Smooth muscle cell (in vitro differentiated cells): Measurements from ENCODE around the gene DROSHA. TPM values are rescaled to one million over a fixed set of nuclear protein-coding genes. Genes with fewer than 3 reads are reported as not detected.
"Not testable (repeated sequence)": the region's sequence is repeated elsewhere in the genome, so short reads cannot be mapped to it uniquely, and the experiment has no call there.

Experiments used
- DNase-seq: peaks from one replicate; lab custom pipeline; 2025; ENCODE audit not compliant: unreplicated experiment; lab: John Stamatoyannopoulos, UW
- H2AFZ ChIP-seq: fragments of 200-600 bp; sonication (generic); 2 replicates; pipeline ENCODE4 v1.6.0; 2016; ENCODE audit warnings: antibody characterized with exemption, low read depth, mild to moderate bottlenecking
- H3F3A ChIP-seq: fragments of 200-600 bp; sonication (generic); 2 replicates; pipeline ENCODE4 v1.6.0; 2017; ENCODE audit warnings: antibody characterized with exemption, low read depth
- H3K27ac ChIP-seq: fragments of 200-600 bp; sonication (generic); 2 replicates; pipeline ENCODE4 v1.5.1; 2016; ENCODE audit warnings: low read depth, mild to moderate bottlenecking
- H3K27me3 ChIP-seq: fragments of 200-600 bp; sonication (generic); 2 replicates; pipeline ENCODE4 v1.6.1; 2016; ENCODE audit warnings: low read depth, mild to moderate bottlenecking
- H3K36me3 ChIP-seq: fragments of 200-600 bp; sonication (generic); 2 replicates; pipeline ENCODE4 v1.5.1; 2016; ENCODE audit warnings: low read depth
- H3K4me1 ChIP-seq: fragments of 200-600 bp; sonication (generic); 2 replicates; pipeline ENCODE4 v1.5.1; 2016; ENCODE audit warnings: low read depth
- H3K4me2 ChIP-seq: fragments of 200-600 bp; sonication (generic); 2 replicates; pipeline ENCODE4 v1.6.0; 2016; ENCODE audit warnings: mild to moderate bottlenecking
- H3K4me3 ChIP-seq: fragments of 200-600 bp; sonication (generic); 2 replicates; pipeline ENCODE4 v1.5.1; 2016; ENCODE audit warnings: mild to moderate bottlenecking
- H3K79me2 ChIP-seq: fragments of 200-600 bp; sonication (generic); 2 replicates; pipeline ENCODE4 v1.6.0; 2016; ENCODE audit warnings: low read depth, mild to moderate bottlenecking
- H3K9ac ChIP-seq: fragments of 200-600 bp; sonication (generic); 2 replicates; pipeline ENCODE4 v1.6.0; 2016; ENCODE audit warnings: low read depth
- H3K9me3 ChIP-seq: fragments of 200-600 bp; sonication (generic); replicated peaks from 2 replicates; pipeline ENCODE4 v1.5.1; 2016; ENCODE audit warnings: low read depth
- H4K20me1 ChIP-seq: fragments of 200-600 bp; sonication (generic); 2 replicates; pipeline ENCODE4 v1.6.0; 2016; ENCODE audit warnings: low read depth
- CTCF ChIP-seq: fragments of 200-600 bp; sonication (generic); IDR thresholded peaks from 2 replicates; pipeline ENCODE4 v1.5.1; 2017; ENCODE audit warnings: borderline replicate concordance, mild to moderate bottlenecking, antibody characterized with exemption; ENCODE audit not compliant: insufficient read depth, poor library complexity, severe bottlenecking
- whole genome bisulfite sequencing: methylation state at CpG from one replicate; pipeline ENCODE4 v1.1.7; 2016; ENCODE audit warnings: low lambda C conversion rate; 5-methylcytosine and 5-hydroxymethylcytosine counted together
- polyA plus RNA-seq: library from polyadenylated mRNA; unstranded; fragments of >200 nt; fragmentation: Nextera tagmentation; extraction: Ambion mirVana; gene quantifications from 2 replicates; pipeline ENCODE4 v1.2.1, GENCODE V29; 2016
- total RNA-seq: library from RNA; depleted of rRNA; stranded (reverse); fragments of >200 nt; gene quantifications from 2 replicates; pipeline ENCODE4 v1.2.3, GENCODE V29; 2014

DROSHA gene
- total and polyA plus RNA-seq, 2 experiments from 2014 or later = 35.3 to 50.5 TPM

- Histone ChIP-seq H3K9ac (no peak overlapping the region), H3K27ac (no peak overlapping the region), H3K79me2 (no peaks in the 10 kb centered on the region), H3K4me2 (no peak overlapping the region), H3K9me3 (no peaks in the 10 kb centered on the region), H3K36me3 (no peaks in the 10 kb centered on the region), H2AFZ (no peak overlapping the region), H3F3A (no peaks in the 10 kb centered on the region), H3K27me3 (no peaks in the 10 kb centered on the region), H3K4me1 (no peaks in the 10 kb centered on the region), H3K4me3 (no peak overlapping the region), H4K20me1 (no peaks in the 10 kb centered on the region)
- DNase-seq = no peak
- TF ChIP-seq CTCF = no peak
- WGBS = 80% methylated on average over 3 of the region's 3 CpGs
These were observed 168.8 kb downstream of the DROSHA start for GRCh38 chr5:31362931-31363568.

GRCh38 chr5:31362529-31362900 lies 169.4 kb downstream of the DROSHA start:
- Histone ChIP-seq H3K36me3 (no peaks in the 10 kb centered on the region), H3K9me3 (no peaks in the 10 kb centered on the region), H3K4me2 (no peak overlapping the region), H3K9ac (no peak overlapping the region), H3K27ac (no peak overlapping the region), H3K4me1 (no peaks in the 10 kb centered on the region), H3K27me3 (no peaks in the 10 kb centered on the region), H3F3A (no peaks in the 10 kb centered on the region), H3K79me2 (no peaks in the 10 kb centered on the region), H3K4me3 (no peak overlapping the region), H4K20me1 (no peaks in the 10 kb centered on the region), H2AFZ (no peak overlapping the region)
- TF ChIP-seq CTCF = no peak
- DNase-seq = no peak
- WGBS = 86% methylated on average over 1 of the region's 1 CpG

GRCh38 chr5:31361704-31362528 lies 170.0 kb downstream of the DROSHA start:
- not testable (repeated sequence) for H3F3A ChIP-seq, H3K4me3 ChIP-seq, H3K4me2 ChIP-seq, H2AFZ ChIP-seq, H3K79me2 ChIP-seq, H3K27ac ChIP-seq, DNase-seq, H3K27me3 ChIP-seq, H3K9me3 ChIP-seq, H3K36me3 ChIP-seq, H3K9ac ChIP-seq, H4K20me1 ChIP-seq, H3K4me1 ChIP-seq
- 86% methylated on average over 6 of the region's 6 CpGs for WGBS

- H3K4me1 ChIP-seq = no peaks in the 10 kb centered on the region
- WGBS = 38% methylated on average over 1 of the region's 1 CpG
These were observed 170.7 kb downstream of the DROSHA start for GRCh38 chr5:31361234-31361633.

More at GRCh38 chr5:31361234-31361633, 170.7 kb downstream of the DROSHA start:
- Histone ChIP-seq H4K20me1 (no peaks in the 10 kb centered on the region), H3K27me3 (no peaks in the 10 kb centered on the region), H3K27ac (no peak overlapping the region), H3K4me3 (no peak overlapping the region), H3K9me3 (no peaks in the 10 kb centered on the region), H3K9ac (no peak overlapping the region), H3F3A (no peaks in the 10 kb centered on the region), H2AFZ (no peak overlapping the region), H3K4me2 (no peak overlapping the region), H3K36me3 (no peaks in the 10 kb centered on the region), H3K79me2 (no peaks in the 10 kb centered on the region)
- TF ChIP-seq CTCF = no peak
- no peak for DNase-seq
